GM19395 (cell line): ENCODE measurements around the gene RNASEH2A.

ENCODE experiments used
- ATAC-seq: cut with Tn5 transposase; IDR thresholded peaks from one replicate; pipeline ENCODE4 v1.9.1; 2021; ENCODE audit warnings: mild to moderate bottlenecking, moderate library complexity; ENCODE audit not compliant: unreplicated experiment

Gene RNASEH2A

DNA sequence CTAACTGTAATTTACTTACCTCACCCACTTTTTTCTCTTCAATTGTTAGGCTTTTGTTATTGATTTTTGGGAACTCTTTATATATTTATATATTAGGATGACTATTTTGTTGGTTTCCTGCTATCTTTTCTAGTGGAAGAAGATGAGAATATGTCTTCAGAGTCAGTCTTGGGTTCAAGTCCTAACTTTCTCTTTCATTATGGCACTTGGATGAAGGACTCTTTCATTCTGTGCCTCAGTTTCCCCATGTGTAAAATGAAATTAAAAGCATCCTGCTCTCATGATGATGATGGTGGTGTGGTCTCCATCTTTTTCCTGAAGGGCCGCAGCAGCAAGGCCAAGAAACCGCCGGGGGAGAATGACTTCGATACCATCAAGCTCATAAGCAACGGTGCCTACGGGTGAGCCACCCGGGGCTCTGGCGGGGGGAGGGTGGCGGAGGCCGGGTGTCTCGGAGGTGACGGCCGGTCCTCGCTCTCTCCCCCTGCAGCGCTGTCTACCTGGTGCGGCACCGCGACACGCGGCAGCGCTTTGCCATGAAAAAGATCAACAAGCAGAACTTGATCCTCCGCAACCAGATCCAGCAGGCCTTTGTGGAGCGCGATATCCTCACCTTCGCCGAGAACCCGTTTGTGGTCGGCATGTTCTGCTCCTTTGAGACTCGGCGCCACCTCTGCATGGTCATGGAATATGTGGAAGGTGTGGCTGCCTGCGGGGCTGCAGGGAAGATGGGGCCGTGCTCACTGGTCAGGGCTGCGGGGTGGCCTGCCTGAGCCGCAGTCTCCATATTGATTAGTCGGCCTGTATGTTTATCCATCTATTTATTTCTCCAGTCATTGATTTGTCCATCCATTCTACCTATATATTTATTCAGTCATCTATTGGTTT is 51.9 kb downstream of the RNASEH2A start:
- ATAC-seq: no peak

DNA sequence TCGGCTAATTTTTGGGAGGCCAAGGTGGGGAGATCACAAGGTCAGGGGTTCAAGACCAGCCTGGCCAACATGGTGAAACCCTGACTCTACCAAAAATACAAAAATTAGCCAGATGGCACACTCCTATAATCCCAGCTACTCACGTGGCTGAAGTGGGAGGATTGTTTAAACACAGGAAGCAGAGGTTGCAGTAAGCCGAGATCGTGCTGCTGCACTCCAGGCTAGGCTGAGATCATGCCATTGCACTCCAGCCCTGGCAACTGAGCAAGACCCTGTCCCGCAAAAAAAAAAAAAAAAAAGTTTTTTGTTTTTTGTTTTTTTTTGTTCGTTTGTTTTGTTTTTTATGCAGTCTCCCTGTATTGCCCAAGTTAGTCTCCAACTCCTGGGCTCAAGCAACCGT is 53.2 kb downstream of the RNASEH2A start:
- no peak for ATAC-seq
